ENCODE results near the gene CNTNAP2. TPM values are rescaled to one million over a fixed set of nuclear protein-coding genes. Genes with fewer than 3 reads are reported as not detected.
"Not testable (repeated sequence)": the region's sequence is repeated elsewhere in the genome, so short reads cannot be mapped to it uniquely, and the experiment has no call there.

The CNTNAP2 gene
- total RNA-seq, 4 donors from 2014 or later = 0.91 to 16.0 TPM; not detected in 2

DNA sequence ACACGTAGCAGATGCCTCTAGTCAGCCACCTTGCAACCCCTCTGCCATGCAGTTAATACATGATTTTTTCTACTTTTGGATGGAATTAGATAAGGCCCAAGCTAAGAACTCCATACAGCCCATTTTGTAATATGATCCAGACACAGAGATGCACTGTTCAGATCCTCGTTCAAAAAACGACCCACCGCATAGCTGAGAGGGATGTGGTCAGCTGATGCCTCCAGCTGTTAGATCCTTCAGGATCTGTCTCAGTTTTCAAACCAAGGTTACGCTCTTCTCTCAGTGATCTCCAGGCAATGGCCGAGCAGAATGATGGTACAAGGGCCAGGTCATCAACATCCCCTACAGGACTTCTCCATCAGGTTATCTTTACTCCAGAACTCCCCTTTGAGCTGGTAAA, 1592.3 kb downstream of the CNTNAP2 start:
- DNase-seq = no peak
- H3K4me3 ChIP-seq = no peak overlapping the region
- TF ChIP-seq POLR2A (IDR thresholded peaks at IDR 0.05) = no peak
- TF ChIP-seq, protein P1, sequence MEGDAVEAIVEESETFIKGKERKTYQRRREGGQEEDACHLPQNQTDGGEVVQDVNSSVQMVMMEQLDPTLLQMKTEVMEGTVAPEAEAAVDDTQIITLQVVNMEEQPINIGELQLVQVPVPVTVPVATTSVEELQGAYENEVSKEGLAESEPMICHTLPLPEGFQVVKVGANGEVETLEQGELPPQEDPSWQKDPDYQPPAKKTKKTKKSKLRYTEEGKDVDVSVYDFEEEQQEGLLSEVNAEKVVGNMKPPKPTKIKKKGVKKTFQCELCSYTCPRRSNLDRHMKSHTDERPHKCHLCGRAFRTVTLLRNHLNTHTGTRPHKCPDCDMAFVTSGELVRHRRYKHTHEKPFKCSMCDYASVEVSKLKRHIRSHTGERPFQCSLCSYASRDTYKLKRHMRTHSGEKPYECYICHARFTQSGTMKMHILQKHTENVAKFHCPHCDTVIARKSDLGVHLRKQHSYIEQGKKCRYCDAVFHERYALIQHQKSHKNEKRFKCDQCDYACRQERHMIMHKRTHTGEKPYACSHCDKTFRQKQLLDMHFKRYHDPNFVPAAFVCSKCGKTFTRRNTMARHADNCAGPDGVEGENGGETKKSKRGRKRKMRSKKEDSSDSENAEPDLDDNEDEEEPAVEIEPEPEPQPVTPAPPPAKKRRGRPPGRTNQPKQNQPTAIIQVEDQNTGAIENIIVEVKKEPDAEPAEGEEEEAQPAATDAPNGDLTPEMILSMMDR (IDR thresholded peaks at IDR 0.05) = no peak
- H3K27me3 ChIP-seq = no peaks in the 10 kb centered on the region
- H3K27ac ChIP-seq = no peak overlapping the region
- no peaks in the 10 kb centered on the region for H3K36me3 ChIP-seq
- H3K9me3 ChIP-seq = no peaks in the 10 kb centered on the region
- no peaks in the 10 kb centered on the region for H3K4me1 ChIP-seq
- intact Hi-C loops (cut with DNase I; ENCODE audit: low total_unique reads) = no loop called here

DNA sequence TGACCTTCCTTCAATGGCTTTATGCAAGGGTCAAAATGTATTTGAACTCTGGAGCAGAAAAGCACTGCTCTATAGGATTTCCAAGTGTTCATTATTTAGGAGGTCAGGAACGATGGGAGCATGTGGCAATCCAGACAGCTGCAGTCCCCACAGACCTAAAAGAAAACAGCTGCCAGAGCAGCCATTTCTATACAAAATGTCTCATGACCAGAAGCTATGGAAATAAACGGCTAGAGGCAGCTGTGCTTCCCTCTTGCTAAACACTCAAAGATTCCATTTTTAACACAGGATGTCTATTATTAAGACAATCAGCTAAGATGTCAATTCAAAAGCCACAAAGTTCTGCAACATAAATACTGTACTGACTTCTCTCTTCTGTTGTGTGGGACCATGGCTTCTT, 1594.8 kb downstream of the CNTNAP2 start:
- Histone ChIP-seq H3K27ac (no peak overlapping the region), H3K27me3 (no peaks in the 10 kb centered on the region), H3K36me3 (no peaks in the 10 kb centered on the region), H3K4me1 (no peaks in the 10 kb centered on the region), H3K9me3 (no peaks in the 10 kb centered on the region), H3K4me3 (no peak overlapping the region)
- intact Hi-C loops (cut with DNase I; ENCODE audit: low total_unique reads) = no loop called here
- DNase-seq = no peak
- no peak for TF ChIP-seq POLR2A (IDR thresholded peaks at IDR 0.05)
- TF ChIP-seq, protein P1 (IDR thresholded peaks at IDR 0.05) = no peak

DNA sequence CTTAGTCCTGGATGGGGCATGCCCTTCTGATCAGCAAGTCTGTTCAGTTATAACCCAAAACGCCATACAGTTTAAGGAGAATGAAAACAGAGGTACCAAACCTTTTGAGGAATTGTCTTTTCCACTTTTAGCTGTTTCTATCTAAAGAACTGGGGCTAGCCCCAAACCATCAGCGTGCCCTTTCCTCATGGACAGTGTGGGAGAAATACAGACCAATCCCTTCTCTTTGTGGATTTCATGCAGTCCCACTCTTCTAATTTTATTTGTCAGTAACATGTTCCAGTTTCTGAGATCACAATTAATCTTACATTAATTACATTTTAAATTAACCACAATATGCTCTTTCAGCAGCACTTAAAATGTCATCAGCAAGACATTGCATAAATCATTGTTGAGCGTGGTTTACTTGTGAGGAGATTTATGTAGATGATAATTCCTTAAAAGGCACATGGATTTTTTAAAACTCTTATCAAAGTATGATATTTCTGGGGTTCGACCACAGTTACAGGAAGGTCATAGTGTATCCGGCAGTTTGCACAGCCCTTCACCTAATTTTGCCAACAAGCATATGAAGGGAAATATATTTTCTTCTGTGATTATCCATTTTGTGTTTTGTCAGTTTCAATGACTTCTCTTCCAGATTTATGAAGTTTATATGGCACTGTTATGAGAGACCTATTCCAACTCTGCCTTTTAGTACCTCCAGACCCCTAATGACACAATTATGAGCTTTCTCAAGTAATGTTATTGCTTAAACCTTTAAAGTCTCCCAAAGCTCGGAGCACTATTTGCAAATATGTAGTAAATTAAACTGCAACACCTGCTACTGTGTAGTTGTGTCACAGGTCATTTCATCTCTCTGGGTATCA, 1605.6 kb downstream of the CNTNAP2 start:
- no peak overlapping the region for H3K27ac ChIP-seq
- H3K9me3 ChIP-seq = no peaks in the 10 kb centered on the region
- H3K4me1 ChIP-seq = no peaks in the 10 kb centered on the region
- H3K4me3 ChIP-seq = no peak overlapping the region
- no peak for DNase-seq
- intact Hi-C loops (cut with DNase I; ENCODE audit: low total_unique reads) = no loop called here
- no peaks in the 10 kb centered on the region for H3K36me3 ChIP-seq
- no peaks in the 10 kb centered on the region for H3K27me3 ChIP-seq
- TF ChIP-seq, protein P1 (IDR thresholded peaks at IDR 0.05) = no peak
- no peak for TF ChIP-seq POLR2A (IDR thresholded peaks at IDR 0.05)

DNA sequence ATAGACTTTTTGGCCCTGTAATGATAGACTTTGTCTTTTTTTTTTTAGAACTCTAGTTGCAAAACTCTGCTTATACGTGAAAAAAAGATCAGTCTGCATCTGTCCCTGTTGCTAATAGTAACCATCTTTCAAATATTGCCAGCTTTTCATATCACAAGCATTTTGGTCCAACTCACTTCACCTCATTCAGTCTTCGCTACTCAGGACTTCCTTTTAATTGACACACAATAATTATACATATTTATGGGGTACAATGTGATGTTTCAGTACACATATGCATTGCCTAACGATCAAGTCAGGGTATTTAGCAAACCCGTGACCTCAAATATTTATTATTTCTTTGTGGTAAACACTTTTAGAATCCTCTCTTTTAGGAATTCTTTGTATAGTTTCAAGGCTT, 1606.9 kb downstream of the CNTNAP2 start:
- Histone ChIP-seq H3K27ac (no peak overlapping the region), H3K27me3 (no peaks in the 10 kb centered on the region), H3K4me3 (no peak overlapping the region), H3K9me3 (no peaks in the 10 kb centered on the region), H3K4me1 (no peaks in the 10 kb centered on the region), H3K36me3 (no peaks in the 10 kb centered on the region)
- no peak for TF ChIP-seq POLR2A (IDR thresholded peaks at IDR 0.05)
- TF ChIP-seq, protein P1 (IDR thresholded peaks at IDR 0.05) = no peak
- intact Hi-C loops (cut with DNase I; ENCODE audit: low total_unique reads) = no loop called here
- no peak for DNase-seq

DNA sequence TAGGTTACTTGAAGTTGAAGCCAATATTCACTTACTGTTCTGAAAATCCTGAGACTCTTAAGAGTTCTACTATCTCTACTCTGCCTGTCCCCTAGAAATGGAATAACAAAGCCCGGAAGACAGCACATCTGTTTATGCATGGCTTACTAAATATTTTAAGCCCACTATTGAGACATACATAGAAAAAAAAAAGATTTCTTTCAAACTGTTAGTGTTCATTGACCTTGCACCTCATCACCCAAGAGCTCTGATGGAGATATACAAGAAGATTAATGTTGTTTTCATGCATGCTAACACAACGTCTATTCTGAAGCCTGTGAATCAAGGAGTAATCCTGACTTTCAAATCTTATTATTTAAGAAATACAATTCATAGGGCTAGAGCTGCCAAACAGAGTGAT, 1614.7 kb downstream of the CNTNAP2 start:
- H3K27ac ChIP-seq = no peak overlapping the region
- no peaks in the 10 kb centered on the region for H3K27me3 ChIP-seq
- no peak overlapping the region for H3K4me3 ChIP-seq
- no peaks in the 10 kb centered on the region for H3K36me3 ChIP-seq
- H3K9me3 ChIP-seq = no peaks in the 10 kb centered on the region
- intact Hi-C loops (cut with DNase I; ENCODE audit: low total_unique reads) = no loop called here
- TF ChIP-seq, protein P1 (IDR thresholded peaks at IDR 0.05) = no peak
- TF ChIP-seq POLR2A (IDR thresholded peaks at IDR 0.05) = no peak
- no peak for DNase-seq
- H3K4me1 ChIP-seq = no peaks in the 10 kb centered on the region

DNA sequence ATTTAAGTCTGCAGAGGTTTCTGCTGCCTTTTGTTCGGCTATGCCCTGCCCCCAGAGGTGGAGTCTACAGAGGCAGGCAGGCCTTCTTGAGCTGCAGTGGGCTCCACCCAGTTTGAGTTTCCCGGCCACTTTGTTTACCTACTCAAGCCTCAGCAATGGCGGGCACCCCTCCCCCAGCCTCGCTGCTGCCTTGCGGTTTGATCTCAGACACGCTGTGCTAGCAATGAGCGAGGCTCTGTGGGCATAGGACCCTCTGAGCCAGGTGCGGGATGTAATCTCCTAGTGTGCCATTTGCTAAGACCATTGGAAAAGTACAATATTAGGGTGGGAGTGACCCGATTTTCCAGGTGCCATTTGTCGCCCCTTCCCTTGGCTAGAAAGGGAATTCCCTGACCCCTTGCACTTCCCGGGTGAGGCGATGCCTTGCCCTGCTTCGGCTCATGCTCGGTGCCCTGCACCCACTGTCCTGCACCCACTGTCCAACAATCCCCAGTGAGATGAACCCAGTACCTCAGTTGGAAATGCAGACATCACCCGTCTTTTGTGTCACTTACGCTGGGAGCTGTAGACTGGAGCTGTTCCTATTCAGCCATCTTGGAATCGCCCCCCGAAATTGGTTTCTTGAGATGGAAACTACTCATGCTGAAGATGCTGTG, 1621.1 kb downstream of the CNTNAP2 start:
- H3K4me3 ChIP-seq; H3K4me1 ChIP-seq; intact Hi-C loops (cut with DNase I; ENCODE audit: low total_unique reads); DNase-seq; H3K36me3 ChIP-seq; H3K27ac ChIP-seq; H3K27me3 ChIP-seq; H3K9me3 ChIP-seq: not testable (repeated sequence)

All from uterus (tissue), 4 donors.